Liver (tissue), 9 donors: ENCODE results near the gene ASPSCR1. TPM values are rescaled to one million over a fixed set of nuclear protein-coding genes. Genes with fewer than 3 reads are reported as not detected.

ENCODE experiments used
- DNase-seq: peaks from one replicate; pipeline ENCODE4 v3.0.0-alpha.2; 2017; ENCODE audit warnings: low spot score
- H3K27ac ChIP-seq, 2 donors: one replicate each; pipeline ENCODE4 v1.7.0; 2013; ENCODE audit warnings: inconsistent platforms in 2 of 2, low read length in 2 of 2, control low read depth in 1 of 2, low read depth in 1 of 2, mild to moderate bottlenecking in 1 of 2
- H3K27me3 ChIP-seq, 4 donors: one replicate each; pipeline versions ENCODE4 v1.6.1 to v1.7.0; 2013; ENCODE audit warnings: low read length in 3 of 4, inconsistent platforms in 1 of 4, mild to moderate bottlenecking in 1 of 4, moderate library complexity in 1 of 4; ENCODE audit not compliant: control insufficient read depth in 4 of 4, insufficient read depth in 4 of 4
- H3K36me3 ChIP-seq, 4 donors: one replicate each; pipeline versions ENCODE4 v1.6.1 to v1.7.0; 2013; ENCODE audit warnings: low read length in 3 of 4, mild to moderate bottlenecking in 3 of 4, low read depth in 1 of 4, moderate library complexity in 1 of 4; ENCODE audit not compliant: control insufficient read depth in 4 of 4, insufficient read depth in 3 of 4
- H3K4me1 ChIP-seq, 4 donors: one replicate each; pipeline versions ENCODE4 v1.6.1 to v1.7.0; 2013; ENCODE audit warnings: low read length in 3 of 4, mild to moderate bottlenecking in 3 of 4, moderate library complexity in 1 of 4; ENCODE audit not compliant: control insufficient read depth in 4 of 4, insufficient read depth in 4 of 4
- H3K4me3 ChIP-seq, 3 donors: one replicate each; pipeline versions ENCODE4 v1.6.1 to v1.7.0; 2013; ENCODE audit warnings: low read length in 3 of 3, control low read depth in 1 of 3, low read depth in 1 of 3, mild to moderate bottlenecking in 1 of 3
- H3K9ac ChIP-seq, 2 donors: one replicate each; pipeline ENCODE4 v1.7.0; 2013; ENCODE audit warnings: low read length in 2 of 2, mild to moderate bottlenecking in 2 of 2, moderate library complexity in 2 of 2, control low read depth in 1 of 2, low read depth in 1 of 2
- H3K9me3 ChIP-seq, 4 donors: one replicate each; pipeline versions ENCODE4 v1.6.1 to v1.7.0; 2013; ENCODE audit warnings: low read length in 3 of 4; ENCODE audit not compliant: control insufficient read depth in 4 of 4
- EGR1 ChIP-seq, 2 donors: IDR thresholded peaks; 2 replicates each; pipeline ENCODE4 v1.6.1; 2016 to 2018; ENCODE audit warnings: antibody characterized with exemption in 2 of 2, low read depth in 2 of 2
- FOXA1 ChIP-seq: IDR thresholded peaks from 2 replicates; pipeline ENCODE4 v1.6.1; 2016; ENCODE audit warnings: antibody characterized with exemption
- FOXA2 ChIP-seq: IDR thresholded peaks from 2 replicates; pipeline ENCODE4 v1.6.1; 2016; ENCODE audit warnings: antibody characterized with exemption
- GABPA ChIP-seq, 2 donors: IDR thresholded peaks in 1 of 2; conservative IDR thresholded peaks in 1 of 2; 2 replicates each; pipeline ENCODE4 v1.6.1; 2016; ENCODE audit warnings: antibody characterized with exemption in 2 of 2, mild to moderate bottlenecking in 1 of 2, moderate library complexity in 1 of 2
- HNF4A ChIP-seq, 2 donors: conservative IDR thresholded peaks; 2 replicates each; pipeline ENCODE4 v1.6.1; 2016; ENCODE audit warnings: antibody characterized with exemption in 2 of 2, mild to moderate bottlenecking in 2 of 2
- HNF4G ChIP-seq: IDR thresholded peaks from 2 replicates; pipeline ENCODE4 v1.6.1; 2016; ENCODE audit warnings: antibody characterized with exemption
- JUND ChIP-seq, 2 donors: IDR thresholded peaks; 2 replicates each; pipeline ENCODE4 v1.6.1; 2016; ENCODE audit warnings: antibody characterized with exemption in 2 of 2
- NR2F2 ChIP-seq: IDR thresholded peaks from 2 replicates; pipeline ENCODE4 v1.6.1; 2016; ENCODE audit warnings: antibody characterized with exemption
- RXRA ChIP-seq, 2 donors: IDR thresholded peaks; 2 replicates each; pipeline ENCODE4 v1.6.1; 2017 to 2018; ENCODE audit warnings: antibody characterized with exemption in 2 of 2, mild to moderate bottlenecking in 1 of 2
- SP1 ChIP-seq: IDR thresholded peaks from 2 replicates; pipeline ENCODE4 v1.6.1; 2018; ENCODE audit warnings: antibody characterized with exemption, mild to moderate bottlenecking
- TAF1 ChIP-seq: conservative IDR thresholded peaks from 2 replicates; pipeline ENCODE4 v1.6.1; 2016; ENCODE audit warnings: antibody characterized with exemption, mild to moderate bottlenecking
- YY1 ChIP-seq: IDR thresholded peaks from 2 replicates; pipeline ENCODE4 v1.6.1; 2016; ENCODE audit warnings: antibody characterized with exemption, mild to moderate bottlenecking
- WGBS: extraction: QIAGEN DNeasy Blood & Tissue Kit; methylation state at CpG from one replicate; pipeline ENCODE4 v1.1.7; 2013; 5-methylcytosine and 5-hydroxymethylcytosine counted together
- polyA plus RNA-seq, 2 donors: library from polyadenylated mRNA; stranded (reverse) in 1 of 2; unstranded in 1 of 2; fragments of 200-250 nt in 1 of 2; fragments of >200 nt in 1 of 2; fragmentation: Nextera tagmentation in 1 of 2; extraction: Ambion mirVana in 1 of 2; gene quantifications; one replicate each; pipeline versions ENCODE4 v1.2.1 to v1.2.3, GENCODE V29; 2013 to 2015
- total RNA-seq, 2 donors: library from RNA; depleted of rRNA; stranded (reverse); fragments of >200 nt; gene quantifications; one replicate each; pipeline ENCODE4 v1.2.3, GENCODE V29; 2014
- TF ChIP-seq, protein P1 (sequence below): IDR thresholded peaks from 2 replicates; pipeline ENCODE4 v1.6.1; 2016; ENCODE audit warnings: antibody characterized with exemption
- TF ChIP-seq, protein P2 (sequence below): IDR thresholded peaks from 2 replicates; pipeline ENCODE4 v1.6.1; 2016; ENCODE audit warnings: antibody characterized with exemption, mild to moderate bottlenecking
- TF ChIP-seq, protein P3 (sequence below): IDR thresholded peaks from 2 replicates; pipeline ENCODE4 v1.6.1; 2016; ENCODE audit warnings: antibody characterized with exemption
- TF ChIP-seq, protein P4 (sequence below): fragments of 150-350 bp; IDR thresholded peaks from 2 replicates; pipeline ENCODE4 v1.5.1; 2017; ENCODE audit warnings: improper control_type of control experiment, low read depth, low read length; ENCODE audit not compliant: missing input control
- donor health status: healthy.
- donor health status: healthy.
- donor health status: healthy.
- donor health status: healthy.
- donor health status: healthy.

Gene ASPSCR1
- total and polyA plus RNA-seq, 4 donors: 17.8 to 26.2 (median 20.4) TPM

DNA sequence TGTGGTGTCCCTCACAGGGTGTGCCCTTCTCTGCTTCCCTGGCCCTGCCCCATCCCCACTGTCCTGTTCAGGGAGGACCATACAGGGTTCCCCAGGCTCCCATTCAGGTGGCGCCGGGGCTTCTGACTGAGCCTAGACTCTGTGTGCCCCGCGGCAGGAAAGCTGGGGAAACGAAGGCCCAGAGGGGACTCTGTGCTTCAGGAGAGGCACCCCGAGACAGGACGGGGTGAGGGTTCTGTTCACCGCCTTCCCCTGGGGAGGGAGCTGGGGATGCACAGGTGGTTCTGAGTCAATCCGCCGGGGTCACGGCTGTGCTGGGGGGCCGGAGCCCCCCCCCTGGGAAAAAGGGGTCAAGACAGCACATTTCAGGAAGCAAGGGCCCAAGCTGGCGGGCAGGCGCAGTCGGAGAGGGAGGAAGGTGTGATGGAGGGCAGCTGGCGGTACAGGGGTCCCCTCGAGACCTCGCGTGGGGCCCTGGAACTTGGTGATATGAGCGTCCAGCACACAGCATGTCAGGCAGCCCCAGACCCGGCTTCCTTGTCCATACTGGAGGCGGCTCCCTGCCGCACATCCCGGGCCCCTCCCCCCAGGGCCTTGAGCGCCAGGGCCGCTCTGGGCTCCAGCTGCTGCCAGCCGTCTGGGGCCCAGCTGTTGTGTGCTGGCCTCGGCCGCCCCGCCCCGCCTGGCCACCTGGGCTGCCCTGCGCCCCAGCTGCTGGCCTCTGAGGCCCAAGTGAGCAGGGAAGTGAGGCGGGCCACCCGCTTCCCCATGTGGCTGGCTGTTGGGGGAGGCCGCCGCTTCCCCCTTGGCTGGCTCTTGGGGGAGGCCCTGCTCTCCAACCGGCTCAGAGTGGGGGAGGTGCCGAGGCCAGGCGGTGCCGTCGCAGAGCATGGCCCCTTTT is 10.8 kb upstream of the ASPSCR1 start (continued):
- TF ChIP-seq, protein P1, sequence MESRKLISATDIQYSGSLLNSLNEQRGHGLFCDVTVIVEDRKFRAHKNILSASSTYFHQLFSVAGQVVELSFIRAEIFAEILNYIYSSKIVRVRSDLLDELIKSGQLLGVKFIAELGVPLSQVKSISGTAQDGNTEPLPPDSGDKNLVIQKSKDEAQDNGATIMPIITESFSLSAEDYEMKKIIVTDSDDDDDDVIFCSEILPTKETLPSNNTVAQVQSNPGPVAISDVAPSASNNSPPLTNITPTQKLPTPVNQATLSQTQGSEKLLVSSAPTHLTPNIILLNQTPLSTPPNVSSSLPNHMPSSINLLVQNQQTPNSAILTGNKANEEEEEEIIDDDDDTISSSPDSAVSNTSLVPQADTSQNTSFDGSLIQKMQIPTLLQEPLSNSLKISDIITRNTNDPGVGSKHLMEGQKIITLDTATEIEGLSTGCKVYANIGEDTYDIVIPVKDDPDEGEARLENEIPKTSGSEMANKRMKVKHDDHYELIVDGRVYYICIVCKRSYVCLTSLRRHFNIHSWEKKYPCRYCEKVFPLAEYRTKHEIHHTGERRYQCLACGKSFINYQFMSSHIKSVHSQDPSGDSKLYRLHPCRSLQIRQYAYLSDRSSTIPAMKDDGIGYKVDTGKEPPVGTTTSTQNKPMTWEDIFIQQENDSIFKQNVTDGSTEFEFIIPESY: no peak
- no peak for TF ChIP-seq TAF1
- TF ChIP-seq FOXA2: no peak
- no peak for TF ChIP-seq EGR1 (IDR thresholded peaks at IDR 0.05; ENCODE audit: low read depth in 2 of 2)
- no peak for TF ChIP-seq YY1
- no peak for TF ChIP-seq JUND (IDR thresholded peaks at IDR 0.05)
- no peak for TF ChIP-seq RXRA (IDR thresholded peaks at IDR 0.05)
- TF ChIP-seq HNF4A (conservative IDR thresholded peaks at IDR 0.05): no peak

DNA sequence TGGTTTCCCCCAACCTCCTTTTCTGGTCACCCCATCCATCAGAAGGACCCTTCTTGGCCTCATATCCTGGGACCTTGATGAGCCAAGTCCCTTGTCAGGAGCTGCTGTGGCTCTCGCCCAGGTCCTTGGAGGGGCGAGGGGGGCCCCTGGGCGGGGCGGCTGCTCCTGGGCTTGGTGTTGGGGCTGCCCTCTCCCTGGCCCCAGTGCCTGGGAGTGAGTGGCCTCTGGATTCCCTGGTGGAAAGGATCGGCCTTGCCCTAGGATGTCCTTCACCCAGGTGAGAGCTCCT is 10.2 kb upstream of the ASPSCR1 start:
- Histone ChIP-seq H3K36me3 (no peaks in the 10 kb centered on the region), H3K4me1 (peaks cover 8 to 35% (median 18%) of the 10 kb centered on the region in 4 donors), H3K27me3 (no peaks in the 10 kb centered on the region), H3K9me3 (no peaks in the 10 kb centered on the region), H3K4me3 (no peak overlapping the region), H3K27ac (peak overlapping the region; percentile 3 to 58), H3K9ac (no peak overlapping the region)
- TF ChIP-seq FOXA2: no peak
- no peak for TF ChIP-seq EGR1 (IDR thresholded peaks at IDR 0.05; ENCODE audit: low read depth in 2 of 2)
- TF ChIP-seq, protein P2, sequence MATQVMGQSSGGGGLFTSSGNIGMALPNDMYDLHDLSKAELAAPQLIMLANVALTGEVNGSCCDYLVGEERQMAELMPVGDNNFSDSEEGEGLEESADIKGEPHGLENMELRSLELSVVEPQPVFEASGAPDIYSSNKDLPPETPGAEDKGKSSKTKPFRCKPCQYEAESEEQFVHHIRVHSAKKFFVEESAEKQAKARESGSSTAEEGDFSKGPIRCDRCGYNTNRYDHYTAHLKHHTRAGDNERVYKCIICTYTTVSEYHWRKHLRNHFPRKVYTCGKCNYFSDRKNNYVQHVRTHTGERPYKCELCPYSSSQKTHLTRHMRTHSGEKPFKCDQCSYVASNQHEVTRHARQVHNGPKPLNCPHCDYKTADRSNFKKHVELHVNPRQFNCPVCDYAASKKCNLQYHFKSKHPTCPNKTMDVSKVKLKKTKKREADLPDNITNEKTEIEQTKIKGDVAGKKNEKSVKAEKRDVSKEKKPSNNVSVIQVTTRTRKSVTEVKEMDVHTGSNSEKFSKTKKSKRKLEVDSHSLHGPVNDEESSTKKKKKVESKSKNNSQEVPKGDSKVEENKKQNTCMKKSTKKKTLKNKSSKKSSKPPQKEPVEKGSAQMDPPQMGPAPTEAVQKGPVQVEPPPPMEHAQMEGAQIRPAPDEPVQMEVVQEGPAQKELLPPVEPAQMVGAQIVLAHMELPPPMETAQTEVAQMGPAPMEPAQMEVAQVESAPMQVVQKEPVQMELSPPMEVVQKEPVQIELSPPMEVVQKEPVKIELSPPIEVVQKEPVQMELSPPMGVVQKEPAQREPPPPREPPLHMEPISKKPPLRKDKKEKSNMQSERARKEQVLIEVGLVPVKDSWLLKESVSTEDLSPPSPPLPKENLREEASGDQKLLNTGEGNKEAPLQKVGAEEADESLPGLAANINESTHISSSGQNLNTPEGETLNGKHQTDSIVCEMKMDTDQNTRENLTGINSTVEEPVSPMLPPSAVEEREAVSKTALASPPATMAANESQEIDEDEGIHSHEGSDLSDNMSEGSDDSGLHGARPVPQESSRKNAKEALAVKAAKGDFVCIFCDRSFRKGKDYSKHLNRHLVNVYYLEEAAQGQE: no peak
- 47% methylated on average over 5 of the region's 5 CpGs for WGBS
- DNase-seq: no peak

DNA sequence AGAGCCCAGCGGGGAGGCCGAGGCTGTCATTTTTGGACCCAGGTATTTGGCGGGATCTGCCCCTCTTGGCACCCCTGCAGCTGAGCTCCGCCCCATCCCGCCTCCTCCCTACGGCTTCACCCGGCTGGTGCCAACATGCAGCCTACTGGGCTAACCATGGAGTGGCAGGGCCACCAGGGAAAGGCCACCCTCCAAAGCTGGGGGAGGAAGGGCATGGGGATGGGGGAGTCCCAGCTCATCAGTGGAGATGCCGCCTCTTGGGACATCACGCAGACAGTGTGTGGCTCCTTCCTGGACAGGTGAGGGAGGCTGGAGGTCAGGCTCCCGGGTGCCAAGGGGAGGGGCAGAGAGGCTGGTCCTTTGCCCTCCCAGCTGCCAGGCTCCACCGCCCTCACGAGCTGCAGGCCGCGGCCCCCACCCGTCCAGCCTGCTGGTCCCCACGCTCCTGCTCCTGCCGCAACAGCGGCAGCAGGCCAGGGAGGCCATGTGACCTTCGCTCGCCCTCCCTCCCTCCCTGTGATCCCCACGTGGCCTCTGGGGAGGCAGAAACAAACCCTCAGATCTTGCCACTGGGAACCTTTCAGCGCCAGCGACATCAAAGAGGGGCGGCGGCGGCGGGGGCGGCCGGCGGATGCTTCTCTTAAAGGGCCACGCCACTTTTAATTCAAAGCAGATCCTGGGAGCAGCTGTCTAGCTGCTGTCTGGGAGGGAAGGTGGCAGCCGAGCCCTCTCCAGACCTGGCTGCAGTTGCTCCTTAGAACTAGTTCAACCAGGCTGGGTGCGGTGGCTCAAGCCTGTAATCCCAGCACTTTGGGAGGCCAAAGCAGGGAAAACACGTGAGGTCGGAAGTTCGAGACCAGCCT is 9.7 kb upstream of the ASPSCR1 start:
- DNase-seq: peak; percentile 67
- no peak overlapping the region for H3K9ac ChIP-seq
- H3K9me3 ChIP-seq: no peaks in the 10 kb centered on the region
- peak overlapping the region in 1 of 3 donors; percentile 16 for H3K4me3 ChIP-seq
- no peaks in the 10 kb centered on the region for H3K36me3 ChIP-seq
- 9% methylated on average over 36 of the region's 36 CpGs for WGBS
- H3K4me1 ChIP-seq: peaks cover 8 to 35% (median 18%) of the 10 kb centered on the region in 4 donors
- no peaks in the 10 kb centered on the region for H3K27me3 ChIP-seq
- H3K27ac ChIP-seq: peak overlapping the region; percentile 3 to 58
- TF ChIP-seq TAF1 (no peak), JUND (IDR thresholded peaks at IDR 0.05) (no peak), FOXA2 (no peak), FOXA1 (no peak), NR2F2 (peak; percentile 26), HNF4A (conservative IDR thresholded peaks at IDR 0.05) (peak; percentile 47 to 61), SP1 (peak; percentile 62), EGR1 (IDR thresholded peaks at IDR 0.05; ENCODE audit: low read depth in 2 of 2) (peak; percentile 98 to 99), HNF4G (no peak), GABPA (IDR thresholded peaks at IDR 0.05 in 1 of 2, conservative IDR thresholded peaks at IDR 0.05 in 1 of 2) (peak in 1 of 2 donors; percentile 58), RXRA (IDR thresholded peaks at IDR 0.05) (peak; percentile 65 to 69), YY1 (peak; percentile 70)
- TF ChIP-seq, protein P3, sequence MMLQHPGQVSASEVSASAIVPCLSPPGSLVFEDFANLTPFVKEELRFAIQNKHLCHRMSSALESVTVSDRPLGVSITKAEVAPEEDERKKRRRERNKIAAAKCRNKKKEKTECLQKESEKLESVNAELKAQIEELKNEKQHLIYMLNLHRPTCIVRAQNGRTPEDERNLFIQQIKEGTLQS: no peak
- TF ChIP-seq, protein P1: no peak
- TF ChIP-seq, protein P4, sequence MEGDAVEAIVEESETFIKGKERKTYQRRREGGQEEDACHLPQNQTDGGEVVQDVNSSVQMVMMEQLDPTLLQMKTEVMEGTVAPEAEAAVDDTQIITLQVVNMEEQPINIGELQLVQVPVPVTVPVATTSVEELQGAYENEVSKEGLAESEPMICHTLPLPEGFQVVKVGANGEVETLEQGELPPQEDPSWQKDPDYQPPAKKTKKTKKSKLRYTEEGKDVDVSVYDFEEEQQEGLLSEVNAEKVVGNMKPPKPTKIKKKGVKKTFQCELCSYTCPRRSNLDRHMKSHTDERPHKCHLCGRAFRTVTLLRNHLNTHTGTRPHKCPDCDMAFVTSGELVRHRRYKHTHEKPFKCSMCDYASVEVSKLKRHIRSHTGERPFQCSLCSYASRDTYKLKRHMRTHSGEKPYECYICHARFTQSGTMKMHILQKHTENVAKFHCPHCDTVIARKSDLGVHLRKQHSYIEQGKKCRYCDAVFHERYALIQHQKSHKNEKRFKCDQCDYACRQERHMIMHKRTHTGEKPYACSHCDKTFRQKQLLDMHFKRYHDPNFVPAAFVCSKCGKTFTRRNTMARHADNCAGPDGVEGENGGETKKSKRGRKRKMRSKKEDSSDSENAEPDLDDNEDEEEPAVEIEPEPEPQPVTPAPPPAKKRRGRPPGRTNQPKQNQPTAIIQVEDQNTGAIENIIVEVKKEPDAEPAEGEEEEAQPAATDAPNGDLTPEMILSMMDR: no peak
